HEK293 (cell line): Measurements from ENCODE around the gene C14orf132.

ENCODE experiments used
- KLF16 ChIP-seq: fragments of 450-650 bp; formaldehyde crosslinking; IDR thresholded peaks from 2 replicates; pipeline ENCODE4 v1.5.1; 2017; ENCODE audit warnings: missing biosample characterization, missing genetic modification characterization
- RBAK ChIP-seq: fragments of 450-650 bp; formaldehyde crosslinking; IDR thresholded peaks from 2 replicates; pipeline ENCODE4 v1.5.1; 2016; ENCODE audit warnings: missing biosample characterization, missing genetic modification characterization
- WT1 ChIP-seq: fragments of 450-650 bp; formaldehyde crosslinking; IDR thresholded peaks from 2 replicates; pipeline ENCODE4 v1.5.1; 2016; ENCODE audit warnings: missing biosample characterization, missing genetic modification characterization
- YY1 ChIP-seq: fragments of 450-650 bp; formaldehyde crosslinking; IDR thresholded peaks from 2 replicates; pipeline ENCODE4 v1.5.1; 2018; ENCODE audit warnings: missing biosample characterization, missing genetic modification characterization
- ZBTB7A ChIP-seq: fragments of 450-650 bp; formaldehyde crosslinking; IDR thresholded peaks from 2 replicates; pipeline ENCODE4 v1.5.1; 2016; ENCODE audit warnings: low read depth, missing biosample characterization, missing genetic modification characterization
- ZNF580 ChIP-seq: fragments of 450-650 bp; formaldehyde crosslinking; IDR thresholded peaks from 2 replicates; pipeline ENCODE4 v1.5.1; 2016; ENCODE audit warnings: missing biosample characterization, missing genetic modification characterization
- ZNF777 ChIP-seq: fragments of 450-650 bp; formaldehyde crosslinking; IDR thresholded peaks from 2 replicates; pipeline ENCODE4 v1.5.1; 2017; ENCODE audit warnings: missing biosample characterization, missing genetic modification characterization, borderline replicate concordance
- TF ChIP-seq, protein P1 (sequence below): fragments of 450-650 bp; formaldehyde crosslinking; IDR thresholded peaks from 2 replicates; pipeline ENCODE4 v1.5.1; 2016; ENCODE audit warnings: missing biosample characterization, missing genetic modification characterization

DNA sequence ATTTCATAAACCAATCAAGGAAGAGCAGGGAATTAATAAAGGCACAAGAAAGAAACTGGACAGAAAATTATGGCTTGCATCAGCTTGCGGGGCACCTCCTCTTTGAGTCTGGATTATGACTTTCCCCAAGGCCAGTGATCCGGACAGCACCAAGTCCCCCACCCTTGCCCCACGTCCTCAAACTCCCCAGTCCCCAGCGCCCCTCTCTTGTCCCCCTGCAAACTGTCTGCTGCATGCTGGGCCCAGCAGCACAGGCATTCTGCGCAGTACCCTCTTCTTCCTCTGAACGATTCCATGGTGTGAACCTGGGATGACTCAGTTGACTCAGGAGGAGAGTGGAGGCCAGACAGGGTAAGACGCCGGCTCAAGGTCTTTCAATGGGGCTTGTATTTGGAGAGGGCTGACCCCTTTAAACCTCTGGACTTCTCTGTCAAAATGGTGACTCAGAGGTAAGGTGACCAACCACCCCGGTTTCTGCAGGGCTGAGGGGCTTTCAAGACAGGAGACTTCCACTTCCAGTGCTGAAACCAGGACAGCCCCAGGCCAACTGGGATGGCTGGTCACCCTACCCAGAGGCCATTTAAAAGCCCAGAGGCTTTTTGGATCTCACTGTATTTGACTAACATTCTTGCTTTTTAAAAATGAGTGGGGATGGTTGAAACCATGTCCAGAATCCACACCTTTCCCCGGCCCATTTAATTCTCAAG lies 13.5 kb downstream of the C14orf132 start:
- no peak for TF ChIP-seq ZNF777 (tag by site-specific recombination)
- TF ChIP-seq, protein P1, sequence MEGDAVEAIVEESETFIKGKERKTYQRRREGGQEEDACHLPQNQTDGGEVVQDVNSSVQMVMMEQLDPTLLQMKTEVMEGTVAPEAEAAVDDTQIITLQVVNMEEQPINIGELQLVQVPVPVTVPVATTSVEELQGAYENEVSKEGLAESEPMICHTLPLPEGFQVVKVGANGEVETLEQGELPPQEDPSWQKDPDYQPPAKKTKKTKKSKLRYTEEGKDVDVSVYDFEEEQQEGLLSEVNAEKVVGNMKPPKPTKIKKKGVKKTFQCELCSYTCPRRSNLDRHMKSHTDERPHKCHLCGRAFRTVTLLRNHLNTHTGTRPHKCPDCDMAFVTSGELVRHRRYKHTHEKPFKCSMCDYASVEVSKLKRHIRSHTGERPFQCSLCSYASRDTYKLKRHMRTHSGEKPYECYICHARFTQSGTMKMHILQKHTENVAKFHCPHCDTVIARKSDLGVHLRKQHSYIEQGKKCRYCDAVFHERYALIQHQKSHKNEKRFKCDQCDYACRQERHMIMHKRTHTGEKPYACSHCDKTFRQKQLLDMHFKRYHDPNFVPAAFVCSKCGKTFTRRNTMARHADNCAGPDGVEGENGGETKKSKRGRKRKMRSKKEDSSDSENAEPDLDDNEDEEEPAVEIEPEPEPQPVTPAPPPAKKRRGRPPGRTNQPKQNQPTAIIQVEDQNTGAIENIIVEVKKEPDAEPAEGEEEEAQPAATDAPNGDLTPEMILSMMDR (tag by site-specific recombination), result no peak
- TF ChIP-seq WT1 (tag by site-specific recombination), result no peak
- TF ChIP-seq ZNF580 (tag by site-specific recombination), result no peak
- no peak for TF ChIP-seq KLF16 (tag by site-specific recombination)
- TF ChIP-seq ZBTB7A (tag by site-specific recombination), result no peak
- TF ChIP-seq YY1 (tag by site-specific recombination), result no peak
- TF ChIP-seq RBAK (tag by site-specific recombination), result no peak
